Mammary epithelial cell (primary cell): Measurements from ENCODE around the gene INSYN2B.

Experiments
- EZH2 ChIP-seq: IDR thresholded peaks from 2 replicates; pipeline ENCODE4 v1.6.1; 2012; ENCODE audit warnings: low read length, inconsistent platforms, borderline replicate concordance
- TF ChIP-seq, protein P1 (sequence below), 2 donors: IDR thresholded peaks in 1 of 2; conservative IDR thresholded peaks in 1 of 2; 2 replicates each; pipeline ENCODE4 v1.5.1; 2011 to 2012; ENCODE audit warnings: inconsistent platforms in 2 of 2, low read length in 2 of 2, mild to moderate bottlenecking in 2 of 2, control low read depth in 1 of 2, low read depth in 1 of 2; ENCODE audit not compliant: insufficient read depth in 1 of 2; ENCODE audit errors: extremely low read depth in 1 of 2

DNA sequence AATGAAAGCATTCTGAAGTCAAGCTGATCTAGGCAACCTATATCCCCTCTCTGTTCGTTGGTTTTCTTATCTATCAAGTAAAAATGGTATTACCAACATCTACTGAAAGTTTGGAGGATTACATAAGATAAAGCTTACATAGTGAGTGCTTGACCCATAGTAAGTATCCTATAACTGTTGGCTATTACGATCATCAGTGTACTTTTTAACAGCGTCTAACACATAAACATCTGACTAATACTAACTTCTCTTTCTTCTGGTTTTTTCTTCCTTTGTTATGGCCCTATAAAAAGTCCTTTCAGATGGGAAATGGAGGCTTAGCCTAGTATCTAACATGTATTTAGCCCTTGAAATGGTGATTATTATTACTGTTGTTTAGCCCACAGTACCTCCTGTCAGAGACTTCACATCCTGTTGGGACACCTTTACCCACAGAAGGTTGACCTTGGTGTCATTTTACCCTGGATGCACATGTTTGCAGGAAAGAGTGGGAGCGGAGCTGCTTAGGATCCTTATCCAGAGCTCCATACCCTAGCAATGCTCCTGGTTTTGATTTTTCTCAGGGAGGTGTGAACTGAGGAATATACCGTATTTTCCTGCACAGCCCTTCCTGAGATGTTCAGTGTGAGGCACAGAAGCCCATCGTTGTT is 6.0 kb downstream of the INSYN2B start:
- TF ChIP-seq, protein P1, sequence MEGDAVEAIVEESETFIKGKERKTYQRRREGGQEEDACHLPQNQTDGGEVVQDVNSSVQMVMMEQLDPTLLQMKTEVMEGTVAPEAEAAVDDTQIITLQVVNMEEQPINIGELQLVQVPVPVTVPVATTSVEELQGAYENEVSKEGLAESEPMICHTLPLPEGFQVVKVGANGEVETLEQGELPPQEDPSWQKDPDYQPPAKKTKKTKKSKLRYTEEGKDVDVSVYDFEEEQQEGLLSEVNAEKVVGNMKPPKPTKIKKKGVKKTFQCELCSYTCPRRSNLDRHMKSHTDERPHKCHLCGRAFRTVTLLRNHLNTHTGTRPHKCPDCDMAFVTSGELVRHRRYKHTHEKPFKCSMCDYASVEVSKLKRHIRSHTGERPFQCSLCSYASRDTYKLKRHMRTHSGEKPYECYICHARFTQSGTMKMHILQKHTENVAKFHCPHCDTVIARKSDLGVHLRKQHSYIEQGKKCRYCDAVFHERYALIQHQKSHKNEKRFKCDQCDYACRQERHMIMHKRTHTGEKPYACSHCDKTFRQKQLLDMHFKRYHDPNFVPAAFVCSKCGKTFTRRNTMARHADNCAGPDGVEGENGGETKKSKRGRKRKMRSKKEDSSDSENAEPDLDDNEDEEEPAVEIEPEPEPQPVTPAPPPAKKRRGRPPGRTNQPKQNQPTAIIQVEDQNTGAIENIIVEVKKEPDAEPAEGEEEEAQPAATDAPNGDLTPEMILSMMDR (conservative IDR thresholded peaks at IDR 0.05 in 1 of 2, IDR thresholded peaks at IDR 0.05 in 1 of 2; ENCODE audit: extremely low read depth in 1 of 2, insufficient read depth in 1 of 2, low read depth in 1 of 2, low read length in 2 of 2): no peak
- no peak for TF ChIP-seq EZH2
